HG02840 (cell line): ENCODE measurements around the gene WWC1.

Source experiments
- ATAC-seq: cut with Tn5 transposase; IDR thresholded peaks from one replicate; pipeline ENCODE4 v1.9.1; 2021; ENCODE audit warnings: mild to moderate bottlenecking, moderate library complexity, moderate number of reproducible peaks; ENCODE audit not compliant: unreplicated experiment, low FRiP score

The WWC1 gene

DNA sequence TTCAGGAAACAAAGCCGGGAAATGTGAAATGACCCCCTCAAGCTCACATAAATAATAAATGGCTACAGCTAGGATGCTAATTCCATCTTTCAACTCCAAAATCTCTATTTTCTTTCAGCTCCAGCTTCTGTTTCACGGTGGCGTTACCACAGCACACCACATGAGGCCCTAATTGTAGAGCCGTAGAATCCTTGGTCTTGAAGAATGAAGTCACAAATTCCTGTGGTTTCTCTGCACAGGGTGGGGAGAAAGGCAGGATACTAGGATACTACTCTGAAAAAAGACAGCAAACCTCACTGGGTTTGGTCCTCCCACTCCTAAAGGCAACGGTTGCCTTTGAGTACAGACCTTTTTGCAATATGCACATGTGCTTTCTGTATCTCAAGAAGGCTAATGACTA lies 180.9 kb downstream of the WWC1 start:
- ATAC-seq: no peak

DNA sequence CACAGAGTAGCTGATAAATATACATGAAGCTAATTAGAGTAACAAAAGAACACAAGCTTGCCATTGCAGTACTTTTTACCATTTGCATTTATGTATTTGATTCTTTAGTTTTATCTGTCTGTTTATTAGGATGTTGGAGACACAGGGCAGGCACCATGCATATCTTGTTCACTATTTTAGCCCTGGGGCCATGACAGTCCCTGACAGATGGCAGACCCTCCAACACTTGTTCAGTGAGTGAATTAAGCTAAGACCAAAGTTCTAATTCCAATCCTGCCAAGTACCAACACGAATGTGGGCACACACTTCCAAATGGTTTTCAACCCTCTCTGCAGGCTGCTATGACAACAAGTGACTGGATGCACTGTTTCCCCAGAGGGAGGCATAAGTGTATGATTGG lies 182.9 kb downstream of the WWC1 start:
- ATAC-seq: no peak

DNA sequence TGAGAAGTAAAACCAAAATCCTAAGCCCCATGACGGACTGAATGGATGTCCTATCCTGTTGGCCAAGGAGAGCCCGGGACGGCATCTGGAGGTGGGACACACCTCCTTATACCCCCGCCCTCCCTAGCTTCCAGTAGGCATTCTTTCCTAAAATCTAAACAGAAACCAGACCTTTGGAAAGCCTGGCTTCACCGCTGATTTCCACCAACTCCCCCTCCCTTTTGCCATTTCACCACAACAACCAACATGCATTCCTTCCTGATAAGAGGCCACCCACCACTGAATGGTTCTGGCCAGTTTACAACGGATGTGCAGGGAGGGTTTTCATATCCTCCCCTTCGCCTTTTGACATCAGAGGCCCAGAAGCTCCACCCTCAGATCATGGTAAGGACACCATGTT lies 185.6 kb downstream of the WWC1 start:
- no peak for ATAC-seq

DNA sequence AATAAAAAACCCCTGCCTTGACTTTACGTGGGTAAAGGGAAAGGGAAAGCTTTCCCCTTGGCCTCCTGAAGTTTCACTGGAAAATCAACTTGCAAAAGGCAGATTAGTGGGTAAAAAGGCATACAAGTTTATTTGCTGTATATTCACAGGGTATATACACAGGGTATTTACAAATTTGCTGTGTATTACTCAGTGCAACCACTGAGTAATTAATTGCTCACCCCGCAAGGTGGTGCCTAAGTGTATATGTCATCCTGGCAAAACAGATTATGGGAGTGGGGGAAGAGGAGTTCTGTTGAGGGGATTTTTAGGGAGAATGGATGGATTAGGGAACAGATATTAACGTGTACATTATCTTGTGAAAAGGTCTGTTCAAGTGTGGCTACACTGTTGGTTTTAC lies 187.7 kb downstream of the WWC1 start:
- ATAC-seq: no peak

DNA sequence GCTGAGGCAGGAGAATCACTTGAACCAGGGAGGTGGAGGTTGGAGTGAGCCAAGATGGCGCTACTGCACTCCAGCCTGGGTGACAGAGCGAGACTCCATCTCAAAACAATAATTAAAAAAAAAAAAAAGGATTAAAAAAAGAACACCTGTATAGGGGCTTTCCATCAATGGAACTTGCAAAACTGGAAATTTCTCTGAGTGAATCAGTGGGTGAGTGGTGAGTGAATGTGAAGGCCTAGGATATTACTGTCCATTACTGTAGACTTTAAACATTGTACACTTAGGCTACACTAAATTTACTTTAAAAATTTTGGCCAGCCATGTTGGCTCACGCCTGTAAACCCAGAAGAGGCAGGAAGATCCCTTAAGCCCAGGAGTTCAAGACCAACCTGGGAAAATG lies 189.2 kb downstream of the WWC1 start:
- ATAC-seq: no peak

DNA sequence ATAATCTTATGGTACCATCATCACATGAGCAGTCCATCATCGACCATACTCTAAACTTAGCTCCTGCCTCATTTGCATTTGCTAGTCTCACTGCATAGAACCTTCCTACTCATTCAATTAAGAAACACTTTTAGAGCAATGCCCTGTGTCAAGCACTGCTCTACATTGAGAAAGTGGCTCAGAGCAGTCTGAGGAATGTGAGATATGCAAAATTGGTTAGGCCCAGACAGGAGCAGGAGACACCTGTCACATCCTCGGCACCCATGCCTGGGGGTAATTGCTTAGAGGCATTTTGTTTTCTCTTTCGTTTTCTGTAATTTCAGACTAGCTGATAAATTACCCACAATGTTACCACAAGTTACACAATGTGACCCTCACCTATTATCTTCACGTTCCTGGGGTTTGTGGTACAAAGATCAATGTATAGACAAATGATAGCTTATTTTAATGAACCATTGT lies 189.9 kb downstream of the WWC1 start:
- peak; percentile 93 for ATAC-seq

DNA sequence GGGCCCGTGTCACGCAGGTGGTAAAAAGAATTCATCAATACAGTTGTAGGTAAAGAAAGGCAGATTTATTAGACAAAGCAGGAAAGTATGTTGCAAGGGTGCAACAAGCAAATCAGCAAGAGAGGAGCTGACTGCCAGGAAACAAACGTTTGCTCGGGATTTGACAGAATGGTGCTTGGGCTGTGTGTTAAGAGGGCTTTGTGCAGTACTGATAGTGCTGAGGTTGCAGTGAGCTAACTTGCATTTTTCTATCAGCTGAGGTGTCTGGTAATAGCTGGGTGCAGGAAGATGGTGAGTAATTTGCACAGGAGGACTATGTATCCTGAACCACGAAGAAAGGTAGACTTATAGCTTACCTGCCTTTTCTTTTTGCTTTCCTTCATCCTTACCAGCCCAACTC lies 190.9 kb downstream of the WWC1 start:
- ATAC-seq: no peak

DNA sequence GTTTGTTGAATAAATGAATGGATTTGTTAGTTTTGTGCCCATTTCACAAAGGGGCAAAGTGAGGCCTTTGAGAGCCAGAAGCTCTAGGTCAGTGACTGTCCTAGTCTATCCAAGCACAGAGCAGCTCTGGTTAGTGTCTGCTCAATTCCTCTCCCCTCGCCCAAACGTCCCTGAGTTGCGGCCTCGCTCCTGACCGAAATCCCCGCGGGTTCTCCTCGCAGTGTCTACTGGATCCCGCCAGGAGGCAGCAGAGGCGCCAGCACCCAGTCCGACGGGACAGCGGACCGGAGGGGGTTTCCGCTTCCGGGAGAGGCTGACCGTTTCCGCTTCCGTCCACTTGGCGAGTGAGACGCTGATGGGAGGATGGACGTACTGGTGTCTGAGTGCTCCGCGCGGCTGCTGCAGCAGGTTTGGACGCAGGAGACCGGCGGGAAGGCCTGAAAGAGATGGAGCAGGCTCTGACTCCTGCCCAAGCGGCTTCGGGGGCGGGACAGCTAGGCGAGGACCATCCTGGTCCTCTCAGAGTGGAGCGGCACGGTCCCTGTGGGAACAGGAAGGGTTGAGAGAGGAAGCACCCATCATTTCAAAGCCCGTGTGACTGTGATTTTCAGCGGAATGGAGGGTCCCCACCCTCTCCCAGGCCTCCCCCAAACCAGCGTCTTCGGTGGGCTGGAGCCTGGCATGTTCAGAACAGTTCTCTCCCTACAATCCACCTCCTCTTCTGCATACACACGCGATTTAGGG lies 194.9 kb downstream of the WWC1 start, which contains the start of gene RARS1:
Gene RARS1, plus strand, starts transcription at position 336 of the 744 bp plus-strand sequence. Its CDS starts 28 bp downstream, at position 364.
- peak; percentile 85 for ATAC-seq

DNA sequence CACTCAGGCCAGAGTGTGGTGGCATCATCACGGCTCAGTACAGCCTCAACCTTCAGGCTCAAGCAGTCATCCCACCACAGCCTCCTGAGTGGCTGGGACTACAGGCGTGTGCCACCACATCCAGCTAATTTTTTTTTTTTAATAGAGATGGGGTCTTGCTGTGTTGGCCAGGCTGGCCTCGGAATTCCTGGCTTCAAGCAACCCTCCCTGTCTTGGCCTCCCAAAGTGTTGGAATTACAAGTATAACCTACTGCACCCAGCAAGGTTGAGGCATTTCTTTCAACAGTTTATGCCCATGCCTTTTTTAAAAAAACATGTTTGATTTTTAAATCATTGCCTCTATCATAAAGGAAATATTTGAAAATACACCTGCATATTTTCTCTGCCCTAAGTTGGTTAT lies 197.6 kb downstream of the WWC1 start:
- no peak for ATAC-seq

DNA sequence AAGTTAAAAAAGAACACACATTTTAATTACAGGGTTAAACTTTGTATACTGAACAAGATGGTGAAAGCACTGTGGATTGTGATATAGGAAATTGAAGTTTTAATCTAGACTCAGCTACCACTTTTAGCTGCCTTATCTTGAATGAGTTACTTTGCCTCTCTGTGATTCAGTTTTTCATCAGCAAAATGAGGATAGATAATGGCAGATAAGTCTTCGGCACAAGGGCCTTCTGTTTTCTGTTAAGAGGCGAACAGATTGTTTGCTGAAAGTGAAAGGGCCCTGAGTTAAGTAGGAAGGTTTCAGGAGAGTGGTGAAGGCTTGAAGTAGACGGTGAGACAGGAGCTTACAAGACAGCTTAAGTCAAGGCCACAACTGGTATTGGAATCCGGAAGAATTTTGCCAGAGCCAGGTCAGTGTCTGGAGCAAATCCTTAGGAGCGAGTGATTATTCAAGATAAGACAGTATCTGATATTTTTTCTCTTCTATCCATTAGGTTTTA lies 202.7 kb downstream of the WWC1 start:
- no peak for ATAC-seq

DNA sequence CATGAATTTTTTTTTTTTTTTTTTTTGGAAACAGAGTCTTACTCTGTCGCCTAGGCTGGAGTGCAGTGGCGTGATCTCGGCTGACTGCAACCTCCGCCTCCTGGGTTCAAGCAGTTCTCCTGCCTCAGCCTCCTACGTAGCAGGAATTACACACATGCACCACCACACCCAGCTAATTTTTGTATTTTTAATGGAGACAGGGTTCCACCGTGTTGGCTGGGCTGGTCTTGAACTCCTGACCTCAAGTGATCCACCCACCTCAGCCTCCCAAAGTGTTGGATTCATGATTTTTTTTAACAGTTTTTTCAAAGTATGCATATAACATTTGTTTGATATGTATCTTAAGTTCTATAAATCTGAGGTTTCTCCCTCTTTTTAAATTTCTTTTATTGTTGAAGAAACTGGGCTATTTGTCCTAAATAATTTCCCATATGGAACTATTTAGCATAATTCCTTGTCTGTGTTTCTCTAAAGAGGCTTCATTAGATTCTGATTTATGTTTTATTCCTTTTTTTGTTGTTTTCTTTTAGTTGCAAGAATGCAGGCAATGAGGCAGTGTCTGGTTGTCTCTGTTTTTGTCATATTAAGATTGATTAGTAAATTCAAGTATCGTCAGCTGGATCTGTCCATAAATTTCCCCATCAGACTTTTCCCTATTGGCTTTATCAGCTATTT lies 211.3 kb downstream of the WWC1 start:
- no peak for ATAC-seq

DNA sequence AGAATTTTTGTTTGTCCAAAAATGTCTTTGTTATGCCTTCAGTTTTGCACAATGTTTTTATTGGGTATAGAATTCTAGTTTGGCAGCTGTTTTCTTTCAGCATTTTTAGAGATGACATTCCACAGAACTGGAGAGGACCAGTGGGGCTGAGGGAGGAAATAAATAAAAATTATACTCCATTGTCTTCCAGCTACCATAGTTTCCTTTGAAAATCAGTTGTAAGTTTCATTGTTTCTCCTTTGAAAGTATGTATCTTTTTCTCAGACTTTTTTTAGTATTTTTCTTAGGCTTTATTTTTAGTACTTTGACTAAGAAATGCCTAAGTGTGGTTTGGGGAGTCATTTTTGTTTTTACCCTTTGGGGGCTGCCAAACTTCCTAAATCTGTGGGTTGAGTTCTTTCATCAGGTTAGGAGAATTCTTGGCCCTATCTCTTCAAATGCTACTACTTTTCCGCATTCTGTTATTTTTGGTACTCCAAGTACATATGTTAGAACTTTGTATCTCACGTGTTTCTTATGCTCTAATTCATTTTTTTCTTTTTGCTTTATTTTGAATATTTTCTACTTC lies 222.5 kb downstream of the WWC1 start:
- no peak for ATAC-seq
